OCI-LY1 (cell line): ENCODE measurements around the gene RUSF1.

Source experiments
- CTCF ChIP-seq: fragments of 200-600 bp; sonication (generic), shearing (Covaris generic); IDR thresholded peaks from 2 replicates; pipeline ENCODE4 v1.5.1; 2017; ENCODE audit warnings: mild to moderate bottlenecking, antibody characterized with exemption, low read length, moderate library complexity, mixed read lengths
- EZH2 ChIP-seq: fragments of 200-600 bp; sonication (generic), shearing (Covaris generic); IDR thresholded peaks from 2 replicates; pipeline ENCODE4 v1.8.0; 2017; ENCODE audit warnings: borderline replicate concordance, mixed run types, mild to moderate bottlenecking, antibody characterized with exemption, low read length, moderate library complexity, mixed read lengths

GRCh38 chr16:31529108-31529936, 21.1 kb upstream of the RUSF1 start:
- no peak for TF ChIP-seq EZH2
- no peak for TF ChIP-seq CTCF
